ENCODE results near the gene SNN.

Gene SNN

GRCh38 chr16:11633113-11633512 is 35.1 kb upstream of the SNN start:
- Histone ChIP-seq H3K27me3 (ENCODE audit: insufficient read depth, low read length) (no peaks in the 10 kb centered on the region), H2BK5ac (ENCODE audit: low read depth, low read length, poor library complexity) (peak overlapping the region; percentile 77), H3K23ac (ENCODE audit: low read length) (no peak overlapping the region), H4K12ac (ENCODE audit: low read depth, low read length) (peak overlapping the region; percentile 13), H2BK120ac (ENCODE audit: insufficient read depth, low read length, poor library complexity) (peak overlapping the region; percentile 20), H4K91ac (ENCODE audit: low read depth, low read length) (peak overlapping the region; percentile 93), H3K4me3 (ENCODE audit: low read depth, low read length) (no peak overlapping the region), H2AFZ (ENCODE audit: insufficient read depth, low read length, poor library complexity) (peak overlapping the region; percentile 1), H3K4me1 (ENCODE audit: control insufficient read depth in 1 of 2, insufficient read depth in 2 of 2, low read length in 2 of 2) (peaks cover 13 to 29% of the 10 kb centered on the region in 2 experiments), H4K8ac (ENCODE audit: low read depth, low read length) (peak overlapping the region; percentile 23), H3K9me3 (ENCODE audit: insufficient read depth, low read depth, low read length) (no peaks in the 10 kb centered on the region), H3K36me3 (ENCODE audit: control insufficient read depth in 1 of 2, insufficient read depth in 2 of 2, low read length in 2 of 2) (no peaks in the 10 kb centered on the region), H3K79me2 (ENCODE audit: control insufficient read depth, insufficient read depth, low read length, poor library complexity) (no peaks in the 10 kb centered on the region), H3K79me1 (ENCODE audit: low read length) (peaks cover 19% of the 10 kb centered on the region), H3K27ac (ENCODE audit: low read depth, low read length) (peak overlapping the region; percentile 55), H3K18ac (ENCODE audit: low read length) (peak overlapping the region; percentile 1), H3K14ac (ENCODE audit: low read length) (peak overlapping the region; percentile 40), H3K4ac (ENCODE audit: low read depth, low read length) (no peak overlapping the region), H2BK12ac (ENCODE audit: low read length) (no peak overlapping the region), H3K9ac (ENCODE audit: low read length) (no peak overlapping the region), H3K4me2 (ENCODE audit: low read length) (no peak overlapping the region), H2AK5ac (ENCODE audit: low read length) (no peak overlapping the region)
- WGBS (ENCODE audit: extremely low coverage, insufficient coverage, insufficient read length) = no CpG with 5 or more reads among the region's 3 CpGs
- DNase-seq = peak; percentile 68 to 87

- Histone ChIP-seq H3K18ac (ENCODE audit: low read length) (no peak overlapping the region), H3K27me3 (ENCODE audit: insufficient read depth, low read length) (no peaks in the 10 kb centered on the region), H3K4me1 (ENCODE audit: control insufficient read depth in 1 of 2, insufficient read depth in 2 of 2, low read length in 2 of 2) (peaks cover 13 to 29% of the 10 kb centered on the region in 2 experiments), H3K79me1 (ENCODE audit: low read length) (peaks cover 17% of the 10 kb centered on the region), H3K14ac (ENCODE audit: low read length) (no peak overlapping the region), H4K12ac (ENCODE audit: low read depth, low read length) (no peak overlapping the region), H2BK12ac (ENCODE audit: low read length) (no peak overlapping the region), H3K4me2 (ENCODE audit: low read length) (no peak overlapping the region), H3K36me3 (ENCODE audit: control insufficient read depth in 1 of 2, insufficient read depth in 2 of 2, low read length in 2 of 2) (no peaks in the 10 kb centered on the region), H2AK5ac (ENCODE audit: low read length) (no peak overlapping the region), H4K8ac (ENCODE audit: low read depth, low read length) (no peak overlapping the region), H2BK120ac (ENCODE audit: insufficient read depth, low read length, poor library complexity) (no peak overlapping the region), H4K91ac (ENCODE audit: low read depth, low read length) (no peak overlapping the region), H3K27ac (ENCODE audit: low read depth, low read length) (no peak overlapping the region), H2BK5ac (ENCODE audit: low read depth, low read length, poor library complexity) (no peak overlapping the region), H3K4me3 (ENCODE audit: low read depth, low read length) (no peak overlapping the region), H3K23ac (ENCODE audit: low read length) (no peak overlapping the region), H2AFZ (ENCODE audit: insufficient read depth, low read length, poor library complexity) (no peak overlapping the region), H3K9ac (ENCODE audit: low read length) (no peak overlapping the region), H3K79me2 (ENCODE audit: control insufficient read depth, insufficient read depth, low read length, poor library complexity) (no peaks in the 10 kb centered on the region), H3K9me3 (ENCODE audit: insufficient read depth, low read depth, low read length) (no peaks in the 10 kb centered on the region), H3K4ac (ENCODE audit: low read depth, low read length) (no peak overlapping the region)
- no CpG with 5 or more reads among the region's 6 CpGs for WGBS (ENCODE audit: extremely low coverage, insufficient coverage, insufficient read length)
- peak; percentile 64 to 95 for DNase-seq
Measured at GRCh38 chr16:11634312-11634711, 33.9 kb upstream of the SNN start.

- no peak overlapping the region for H3K23ac ChIP-seq (ENCODE audit: low read length)
- no peak overlapping the region for H2BK12ac ChIP-seq (ENCODE audit: low read length)
- no peak overlapping the region for H2AFZ ChIP-seq (ENCODE audit: insufficient read depth, low read length, poor library complexity)
- H3K27ac ChIP-seq (ENCODE audit: low read depth, low read length) = no peak overlapping the region
- no peaks in the 10 kb centered on the region for H3K9me3 ChIP-seq (ENCODE audit: insufficient read depth, low read depth, low read length)
- H3K18ac ChIP-seq (ENCODE audit: low read length) = no peak overlapping the region
- no peak overlapping the region for H3K4me3 ChIP-seq (ENCODE audit: low read depth, low read length)
- H3K4ac ChIP-seq (ENCODE audit: low read depth, low read length) = no peak overlapping the region
- H3K4me1 ChIP-seq (ENCODE audit: control insufficient read depth in 1 of 2, insufficient read depth in 2 of 2, low read length in 2 of 2) = peaks cover 13 to 33% of the 10 kb centered on the region in 2 experiments
- peak; percentile 18 to 72 for DNase-seq
- H4K8ac ChIP-seq (ENCODE audit: low read depth, low read length) = no peak overlapping the region
- no peaks in the 10 kb centered on the region for H3K27me3 ChIP-seq (ENCODE audit: insufficient read depth, low read length)
- no peak overlapping the region for H2BK5ac ChIP-seq (ENCODE audit: low read depth, low read length, poor library complexity)
- no CpG with 5 or more reads among the region's 10 CpGs for WGBS (ENCODE audit: extremely low coverage, insufficient coverage, insufficient read length)
- H3K4me2 ChIP-seq (ENCODE audit: low read length) = no peak overlapping the region
- H4K12ac ChIP-seq (ENCODE audit: low read depth, low read length) = no peak overlapping the region
- no peak overlapping the region for H3K9ac ChIP-seq (ENCODE audit: low read length)
- H3K79me1 ChIP-seq (ENCODE audit: low read length) = peaks cover 17% of the 10 kb centered on the region
- no peaks in the 10 kb centered on the region for H3K79me2 ChIP-seq (ENCODE audit: control insufficient read depth, insufficient read depth, low read length, poor library complexity)
- H2AK5ac ChIP-seq (ENCODE audit: low read length) = peak overlapping the region; percentile 63
- peak overlapping the region; percentile 1 for H3K14ac ChIP-seq (ENCODE audit: low read length)
- H3K36me3 ChIP-seq (ENCODE audit: control insufficient read depth in 1 of 2, insufficient read depth in 2 of 2, low read length in 2 of 2) = no peaks in the 10 kb centered on the region
- H2BK120ac ChIP-seq (ENCODE audit: insufficient read depth, low read length, poor library complexity) = no peak overlapping the region
- peak overlapping the region; percentile 4 for H4K91ac ChIP-seq (ENCODE audit: low read depth, low read length)
Measured at GRCh38 chr16:11635113-11635652, 33.1 kb upstream of the SNN start.

GRCh38 chr16:11635679-11636171 is 32.5 kb upstream of the SNN start:
- WGBS (ENCODE audit: extremely low coverage, insufficient coverage, insufficient read length) = no CpG with 5 or more reads among the region's 12 CpGs

More at GRCh38 chr16:11635679-11636171, 32.5 kb upstream of the SNN start:
- Histone ChIP-seq H2BK5ac (ENCODE audit: low read depth, low read length, poor library complexity) (no peak overlapping the region), H3K23ac (ENCODE audit: low read length) (no peak overlapping the region), H3K27ac (ENCODE audit: low read depth, low read length) (no peak overlapping the region), H3K79me2 (ENCODE audit: control insufficient read depth, insufficient read depth, low read length, poor library complexity) (no peaks in the 10 kb centered on the region), H4K12ac (ENCODE audit: low read depth, low read length) (no peak overlapping the region), H2BK120ac (ENCODE audit: insufficient read depth, low read length, poor library complexity) (no peak overlapping the region), H3K79me1 (ENCODE audit: low read length) (peaks cover 17% of the 10 kb centered on the region), H3K4me1 (ENCODE audit: control insufficient read depth in 1 of 2, insufficient read depth in 2 of 2, low read length in 2 of 2) (peaks cover 18 to 38% of the 10 kb centered on the region in 2 experiments), H2BK12ac (ENCODE audit: low read length) (no peak overlapping the region), H3K9ac (ENCODE audit: low read length) (no peak overlapping the region), H2AFZ (ENCODE audit: insufficient read depth, low read length, poor library complexity) (no peak overlapping the region), H4K8ac (ENCODE audit: low read depth, low read length) (peak overlapping the region; percentile 26), H3K9me3 (ENCODE audit: insufficient read depth, low read depth, low read length) (no peaks in the 10 kb centered on the region), H3K18ac (ENCODE audit: low read length) (no peak overlapping the region), H4K91ac (ENCODE audit: low read depth, low read length) (peak overlapping the region; percentile 4), H3K27me3 (ENCODE audit: insufficient read depth, low read length) (no peaks in the 10 kb centered on the region), H2AK5ac (ENCODE audit: low read length) (no peak overlapping the region), H3K4me3 (ENCODE audit: low read depth, low read length) (no peak overlapping the region), H3K14ac (ENCODE audit: low read length) (peak overlapping the region; percentile 1), H3K4ac (ENCODE audit: low read depth, low read length) (no peak overlapping the region), H3K36me3 (ENCODE audit: control insufficient read depth in 1 of 2, insufficient read depth in 2 of 2, low read length in 2 of 2) (no peaks in the 10 kb centered on the region), H3K4me2 (ENCODE audit: low read length) (peak overlapping the region; percentile 59)
- DNase-seq = no peak

Data from trophoblast cell (in vitro differentiated cells and primary cell).